Lower leg skin (tissue), 4 donors: ENCODE results near the gene NRF1. TPM values are rescaled to one million over a fixed set of nuclear protein-coding genes. Genes with fewer than 3 reads are reported as not detected.

Source experiments
- DNase-seq, 2 donors: peaks; one replicate each; pipeline ENCODE4 v3.0.0-alpha.2; 2019; ENCODE audit warnings: low spot score in 2 of 2
- H3K4me3 ChIP-seq: fragments of 200-600 bp; sonication (generic); 2 replicates; pipeline ENCODE4 v1.5.1; 2017; ENCODE audit warnings: mild to moderate bottlenecking, low read depth; ENCODE audit not compliant: poor library complexity, severe bottlenecking
- POLR2A ChIP-seq, 2 donors: fragments of 450-650 bp; IDR thresholded peaks; one replicate each; pipeline ENCODE4 v1.6.1; 2016 to 2017; ENCODE audit warnings: antibody characterized with exemption in 2 of 2, mild to moderate bottlenecking in 1 of 2, moderate library complexity in 1 of 2
- WGBS, 2 donors: methylation state at CpG; one replicate each; pipeline ENCODE4 v1.1.5; 2018; 5-methylcytosine and 5-hydroxymethylcytosine counted together
- intact Hi-C: fragments of 100-400 bp; cut with DNase I; formaldehyde crosslinking; loops from one replicate; pipeline ENCODE4 v1.15.0; 2023; ENCODE audit warnings: low total_unique reads
- total RNA-seq, 4 donors: library from RNA; depleted of rRNA; stranded (reverse); fragments of >200 nt; gene quantifications; one replicate each; pipeline ENCODE4 v1.1.0, GENCODE V29; 2016
- TF ChIP-seq, protein P1 (sequence below), 3 donors: fragments of 450-650 bp; IDR thresholded peaks; one replicate each; pipeline ENCODE4 v1.5.1; 2016; ENCODE audit warnings: antibody characterized with exemption in 3 of 3, mild to moderate bottlenecking in 3 of 3, moderate library complexity in 2 of 3

The NRF1 gene
- total RNA-seq, 4 donors from 2014 or later = 16.4 to 22.6 (median 18.9) TPM

DNA sequence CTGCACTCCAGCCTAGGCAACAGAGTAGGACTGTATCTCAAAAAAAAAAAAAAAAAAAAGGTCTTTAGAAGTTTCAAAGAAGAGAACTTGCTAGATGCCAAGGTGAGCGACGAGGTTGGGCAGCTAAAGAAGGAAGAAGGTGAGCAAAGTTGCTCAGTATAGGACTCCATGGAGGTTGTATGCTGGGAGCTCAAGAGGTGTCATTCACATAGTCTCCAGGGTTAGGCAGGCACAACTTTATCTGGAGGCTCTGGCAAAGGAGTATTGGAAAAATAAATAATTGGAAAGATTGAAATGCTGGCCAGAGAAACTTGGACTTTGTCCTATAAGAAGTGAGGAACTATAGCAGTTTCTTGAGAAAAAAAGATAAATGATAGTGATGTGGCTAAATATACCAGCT is 74.5 kb downstream of the NRF1 start:
- TF ChIP-seq, protein P1, sequence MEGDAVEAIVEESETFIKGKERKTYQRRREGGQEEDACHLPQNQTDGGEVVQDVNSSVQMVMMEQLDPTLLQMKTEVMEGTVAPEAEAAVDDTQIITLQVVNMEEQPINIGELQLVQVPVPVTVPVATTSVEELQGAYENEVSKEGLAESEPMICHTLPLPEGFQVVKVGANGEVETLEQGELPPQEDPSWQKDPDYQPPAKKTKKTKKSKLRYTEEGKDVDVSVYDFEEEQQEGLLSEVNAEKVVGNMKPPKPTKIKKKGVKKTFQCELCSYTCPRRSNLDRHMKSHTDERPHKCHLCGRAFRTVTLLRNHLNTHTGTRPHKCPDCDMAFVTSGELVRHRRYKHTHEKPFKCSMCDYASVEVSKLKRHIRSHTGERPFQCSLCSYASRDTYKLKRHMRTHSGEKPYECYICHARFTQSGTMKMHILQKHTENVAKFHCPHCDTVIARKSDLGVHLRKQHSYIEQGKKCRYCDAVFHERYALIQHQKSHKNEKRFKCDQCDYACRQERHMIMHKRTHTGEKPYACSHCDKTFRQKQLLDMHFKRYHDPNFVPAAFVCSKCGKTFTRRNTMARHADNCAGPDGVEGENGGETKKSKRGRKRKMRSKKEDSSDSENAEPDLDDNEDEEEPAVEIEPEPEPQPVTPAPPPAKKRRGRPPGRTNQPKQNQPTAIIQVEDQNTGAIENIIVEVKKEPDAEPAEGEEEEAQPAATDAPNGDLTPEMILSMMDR (IDR thresholded peaks at IDR 0.05) = no peak
- DNase-seq = no peak
- 98 to 100% methylated on average over 2 of the region's 2 CpGs for WGBS, 2 donors
- intact Hi-C loops = no loop called here
- no peak overlapping the region for H3K4me3 ChIP-seq

GRCh38 chr7:129688503-129689222 is 77.1 kb downstream of the NRF1 start:
- 89 to 99% methylated on average over 5 of the region's 5 CpGs for WGBS, 2 donors
- no peak for DNase-seq
- H3K4me3 ChIP-seq = no peak overlapping the region
- intact Hi-C loops = no loop called here
- TF ChIP-seq, protein P1 (IDR thresholded peaks at IDR 0.05) = no peak
- no peak for TF ChIP-seq POLR2A (IDR thresholded peaks at IDR 0.05)

- TF ChIP-seq POLR2A (IDR thresholded peaks at IDR 0.05) = no peak
- TF ChIP-seq, protein P1 (IDR thresholded peaks at IDR 0.05) = no peak
- intact Hi-C loops = no loop called here
- DNase-seq = no peak
- H3K4me3 ChIP-seq = no peak overlapping the region
- 89 to 98% methylated on average over 6 of the region's 6 CpGs for WGBS, 2 donors
Measured at GRCh38 chr7:129689995-129690581, 78.6 kb downstream of the NRF1 start.

GRCh38 chr7:129690701-129691100 is 79.2 kb downstream of the NRF1 start:
- no peak for TF ChIP-seq POLR2A (IDR thresholded peaks at IDR 0.05)
- TF ChIP-seq, protein P1 (IDR thresholded peaks at IDR 0.05) = no peak
- 58 to 79% methylated on average over 4 of the region's 4 CpGs for WGBS, 2 donors
- no peak overlapping the region for H3K4me3 ChIP-seq
- no peak for DNase-seq
- intact Hi-C loops = no loop called here

DNA sequence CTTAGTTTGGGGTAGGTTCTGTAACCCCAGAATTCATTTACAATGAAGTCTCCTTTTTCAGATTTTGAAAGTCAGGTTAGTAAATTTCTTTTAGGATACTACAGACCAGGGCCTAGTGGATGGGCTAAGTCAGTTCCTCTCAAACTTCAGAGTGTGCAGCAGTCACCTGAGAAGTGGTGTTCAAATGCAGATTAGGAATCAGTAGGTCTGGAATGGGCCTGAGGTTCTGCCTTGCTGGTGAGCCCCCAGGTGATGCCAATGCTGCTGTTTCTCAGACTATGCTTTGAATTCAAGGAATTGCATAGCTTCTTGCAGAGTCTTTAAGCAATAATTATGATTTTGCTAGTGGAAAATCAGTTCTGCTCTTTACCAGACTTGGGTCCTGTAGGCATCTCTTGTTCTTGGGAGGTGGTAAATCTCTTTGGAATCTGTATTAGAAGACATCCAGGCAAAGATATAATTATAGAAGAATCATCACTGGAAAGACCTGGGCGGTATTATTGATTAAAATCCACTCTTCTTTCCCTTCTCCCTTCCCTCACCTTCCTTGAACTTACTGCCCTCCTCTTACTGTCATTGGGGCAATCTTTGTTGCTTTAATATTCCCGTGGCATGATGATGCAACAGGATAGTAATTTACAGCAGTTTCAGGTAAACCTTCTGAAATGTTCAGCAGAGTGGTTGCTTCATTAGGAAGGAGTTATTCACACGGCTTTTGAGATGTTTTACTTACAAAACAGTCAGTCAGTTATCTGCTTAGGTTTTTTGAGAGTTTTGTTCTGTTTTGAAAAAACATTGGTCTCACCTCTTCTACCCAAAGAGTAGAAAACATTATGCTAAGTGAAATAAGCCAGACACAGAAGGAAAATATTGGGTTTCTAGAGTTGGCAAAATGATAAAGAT is 87.2 kb downstream of the NRF1 start:
- WGBS, 2 donors = 91 to 92% methylated on average over 3 of the region's 3 CpGs
- DNase-seq = no peak
- intact Hi-C loops = no loop called here
- no peak overlapping the region for H3K4me3 ChIP-seq
- TF ChIP-seq, protein P1 (IDR thresholded peaks at IDR 0.05) = no peak
- no peak for TF ChIP-seq POLR2A (IDR thresholded peaks at IDR 0.05)
